ENCODE data around the gene PTPRT. TPM values are rescaled to one million over a fixed set of nuclear protein-coding genes. Genes with fewer than 3 reads are reported as not detected.

The PTPRT gene
- total and polyA plus RNA-seq, 2 experiments from 2014 or later: not detected

- TF ChIP-seq CTCF (conservative IDR thresholded peaks at IDR 0.05; ENCODE audit: low read depth in 2 of 2) (no peak), CREB1 (CRISPR knock-in tag; IDR thresholded peaks at IDR 0.05; ENCODE audit: low read depth) (no peak), ZNF462 (CRISPR knock-in tag; IDR thresholded peaks at IDR 0.05) (no peak), POLR2AphosphoS5 (IDR thresholded peaks at IDR 0.05; ENCODE audit: low read depth) (no peak), STAT1 (IDR thresholded peaks at IDR 0.05; ENCODE audit: unreplicated experiment) (no peak)
Measured at GRCh38 chr20:42688576-42688975, 501.1 kb downstream of the PTPRT start (continued).

- H3K4me1 Mint-ChIP-seq: no peaks in the 10 kb centered on the region; the same call in 2 of the 3 replicates
- H3K9me3 Mint-ChIP-seq: peaks cover 96% of the 10 kb centered on the region
- no peak overlapping the region for H3K27ac ChIP-seq (ENCODE audit: low read depth)
- H3K9me2 ChIP-seq (ENCODE audit: insufficient read depth): no peaks in the 10 kb centered on the region
- no peaks in the 10 kb centered on the region for H3F3A ChIP-seq (replicated peaks; ENCODE audit: low read depth)
- no peak overlapping the region for H3K4me3 Mint-ChIP-seq
- peaks cover 28% of the 10 kb centered on the region for H3K36me3 Mint-ChIP-seq (ENCODE audit: low read depth)
- no peak overlapping the region for H3K4me2 ChIP-seq
- peaks cover 4% of the 10 kb centered on the region; the same call in 1 of the 2 replicates for H3K36me3 ChIP-seq (ENCODE audit: insufficient read depth)
- H3K27me3 Mint-ChIP-seq (ENCODE audit: insufficient read depth, low read depth, poor library complexity): peaks cover 3% of the 10 kb centered on the region
- H3K4me1 ChIP-seq (ENCODE audit: insufficient read depth): no peaks in the 10 kb centered on the region
- H3K79me2 ChIP-seq (replicated peaks; ENCODE audit: insufficient read depth): no peaks in the 10 kb centered on the region
- H3K4me3 ChIP-seq: no peak overlapping the region
- no peak overlapping the region for H3K27ac Mint-ChIP-seq
- ATAC-seq: no peak
- no peaks in the 10 kb centered on the region for H3K27me3 ChIP-seq (ENCODE audit: insufficient read depth)
- no peak for DNase-seq (ENCODE audit: low spot score)
- no peak overlapping the region for H2AFZ ChIP-seq
- H4K20me1 ChIP-seq (replicated peaks; ENCODE audit: insufficient read depth): no peaks in the 10 kb centered on the region
- no peak for TF ChIP-seq EZH2 (IDR thresholded peaks at IDR 0.05; ENCODE audit: low read depth, unreplicated experiment)
- no peak for TF ChIP-seq ETS1 (IDR thresholded peaks at IDR 0.05)
- no peak for TF ChIP-seq NANOG (IDR thresholded peaks at IDR 0.05; ENCODE audit: borderline replicate concordance)
- TF ChIP-seq JUNB (IDR thresholded peaks at IDR 0.05; ENCODE audit: unreplicated experiment): no peak
Measured at GRCh38 chr20:42686057-42686456, 503.6 kb downstream of the PTPRT start.
